Gastroesophageal sphincter (tissue), 4 donors: Measurements from ENCODE around the gene HELZ. TPM values are rescaled to one million over a fixed set of nuclear protein-coding genes. Genes with fewer than 3 reads are reported as not detected.
"Not testable (repeated sequence)": the region's sequence is repeated elsewhere in the genome, so short reads cannot be mapped to it uniquely, and the experiment has no call there.

ENCODE experiments used
- ATAC-seq: fragments of 150-250 bp; one replicate; pipeline ENCODE4 v1.9.1; 2016; ENCODE audit warnings: mild to moderate bottlenecking, moderate library complexity
- H3K27ac ChIP-seq, 4 donors: fragments of 200-600 bp; sonication (generic) in 3 of 4; 1 replicate in 3 of 4; 2 replicates in 1 of 4; pipeline ENCODE4 v1.5.1; 2016 to 2019
- H3K27me3 ChIP-seq: fragments of 200-600 bp; sonication (generic); one replicate; pipeline ENCODE4 v1.5.1; 2019
- H3K36me3 ChIP-seq, 2 donors: fragments of 200-600 bp; sonication (generic); one replicate each; pipeline ENCODE4 v1.5.1; 2019; ENCODE audit warnings: control low read depth in 1 of 2
- H3K4me1 ChIP-seq, 3 donors: fragments of 200-600 bp; sonication (generic); 1 replicate in 2 of 3; 2 replicates in 1 of 3; pipeline ENCODE4 v1.5.1; 2016 to 2019; ENCODE audit warnings: control low read depth in 2 of 3
- H3K4me3 ChIP-seq, 2 donors: fragments of 200-600 bp; sonication (generic); one replicate each; pipeline ENCODE4 v1.5.1; 2019; ENCODE audit warnings: mild to moderate bottlenecking in 1 of 2, moderate library complexity in 1 of 2
- H3K9me3 ChIP-seq, 3 donors: fragments of 200-600 bp; sonication (generic); one replicate each; pipeline ENCODE4 v1.5.1; 2017 to 2019; ENCODE audit warnings: control low read depth in 2 of 3
- CTCF ChIP-seq, 4 experiments: fragments of 200-600 bp in 2 of 4; fragments of 450-650 bp in 2 of 4; sonication (generic) in 1 of 4; IDR thresholded peaks; one replicate each; pipeline ENCODE4 v1.5.1; 2017 to 2019; ENCODE audit warnings: antibody characterized with exemption in 4 of 4, mild to moderate bottlenecking in 2 of 4, moderate library complexity in 2 of 4
- EP300 ChIP-seq: sonication (generic); formaldehyde crosslinking; IDR thresholded peaks from one replicate; pipeline ENCODE4 v1.6.1; 2017; ENCODE audit warnings: antibody characterized with exemption, mild to moderate bottlenecking
- POLR2A ChIP-seq, 2 donors: fragments of 450-650 bp; IDR thresholded peaks; one replicate each; pipeline ENCODE4 v1.6.1; 2017; ENCODE audit warnings: antibody characterized with exemption in 2 of 2, mild to moderate bottlenecking in 2 of 2, moderate library complexity in 1 of 2
- POLR2AphosphoS5 ChIP-seq: sonication (generic); formaldehyde crosslinking; IDR thresholded peaks from one replicate; pipeline ENCODE4 v1.6.1; 2017; ENCODE audit warnings: antibody characterized with exemption
- WGBS, 2 donors: methylation state at CpG; one replicate each; pipeline ENCODE4 v1.1.5; 2018; ENCODE audit warnings: low coverage in 1 of 2; 5-methylcytosine and 5-hydroxymethylcytosine counted together
- total RNA-seq, 4 donors: library from RNA; depleted of rRNA; stranded (reverse); fragments of >200 nt; gene quantifications; one replicate each; pipeline ENCODE4 v1.1.0, GENCODE V29; 2016

HELZ gene
- total RNA-seq, 4 donors from 2014 or later, result 43.7 to 70.2 (median 58.3) TPM

GRCh38 chr17:67290244-67290643 lies 45.2 kb upstream of the HELZ start:
- Histone ChIP-seq H3K4me3 (no peak overlapping the region), H3K36me3 (no peaks in the 10 kb centered on the region), H3K9me3 (no peaks in the 10 kb centered on the region), H3K27me3 (no peaks in the 10 kb centered on the region), H3K27ac (no peak overlapping the region), H3K4me1 (peaks cover 0 to 29% (median 13%) of the 10 kb centered on the region in 3 donors)
- TF ChIP-seq POLR2A (IDR thresholded peaks at IDR 0.05), result no peak
- 69 to 77% methylated on average over 3 of the region's 3 CpGs for WGBS, 2 donors
- no peak for ATAC-seq

- Histone ChIP-seq H3K36me3 (no peaks in the 10 kb centered on the region), H3K27ac (peak overlapping the region in 3 of 4 donors; percentile 14 to 47 (median 22)), H3K4me1 (peaks cover 0 to 29% (median 13%) of the 10 kb centered on the region in 3 donors), H3K9me3 (no peaks in the 10 kb centered on the region), H3K27me3 (no peaks in the 10 kb centered on the region), H3K4me3 (peak overlapping the region in 1 of 2 donors; percentile 5)
- no peak for TF ChIP-seq EP300
- no peak for TF ChIP-seq CTCF (IDR thresholded peaks at IDR 0.05)
- TF ChIP-seq POLR2AphosphoS5, result peak; percentile 28
- peak; percentile 75 for ATAC-seq
- 3 to 14% methylated on average over 1 to 13 of the region's 14 CpGs for WGBS, 2 donors
Measured at GRCh38 chr17:67289181-67289876, 44.3 kb upstream of the HELZ start.

- H3K36me3 ChIP-seq, H3K4me3 ChIP-seq, H3K27ac ChIP-seq, ATAC-seq, H3K27me3 ChIP-seq, H3K9me3 ChIP-seq: not testable (repeated sequence)
- WGBS, 2 donors, result 75 to 100% methylated on average over 2 to 3 of the region's 3 CpGs
- H3K4me1 ChIP-seq, result peaks cover 0 to 29% (median 13%) of the 10 kb centered on the region in 3 donors
Measured at GRCh38 chr17:67286826-67287225, 41.8 kb upstream of the HELZ start.

GRCh38 chr17:67285360-67285759 lies 40.4 kb upstream of the HELZ start:
- no peak overlapping the region for H3K4me3 ChIP-seq
- no peak for TF ChIP-seq POLR2AphosphoS5
- TF ChIP-seq CTCF (IDR thresholded peaks at IDR 0.05), result no peak
- TF ChIP-seq POLR2A (IDR thresholded peaks at IDR 0.05), result no peak
- no peak for TF ChIP-seq EP300
- no peaks in the 10 kb centered on the region for H3K27me3 ChIP-seq
- no peak for ATAC-seq
- no peaks in the 10 kb centered on the region for H3K36me3 ChIP-seq
- H3K4me1 ChIP-seq, result peaks cover 0 to 18% (median 13%) of the 10 kb centered on the region in 3 donors
- H3K27ac ChIP-seq, result no peak overlapping the region
- H3K9me3 ChIP-seq, result no peaks in the 10 kb centered on the region
- 56 to 100% methylated on average over 1 of the region's 1 CpG for WGBS, 2 donors

GRCh38 chr17:67283731-67284516 lies 38.9 kb upstream of the HELZ start:
- WGBS, 2 donors, result 48 to 80% methylated on average over 2 to 5 of the region's 5 CpGs
- Histone ChIP-seq H3K4me3 (no peak overlapping the region), H3K4me1 (peaks cover 0 to 4% (median under 1%) of the 10 kb centered on the region in 3 donors), H3K27ac (no peak overlapping the region), H3K9me3 (no peaks in the 10 kb centered on the region), H3K27me3 (no peaks in the 10 kb centered on the region), H3K36me3 (no peaks in the 10 kb centered on the region)
- no peak for ATAC-seq
- TF ChIP-seq POLR2A (IDR thresholded peaks at IDR 0.05) (no peak), POLR2AphosphoS5 (no peak), CTCF (IDR thresholded peaks at IDR 0.05) (no peak), EP300 (no peak)

GRCh38 chr17:67281743-67282142 lies 36.7 kb upstream of the HELZ start:
- Histone ChIP-seq H3K4me1 (no peaks in the 10 kb centered on the region), H3K27ac (no peak overlapping the region), H3K36me3 (no peaks in the 10 kb centered on the region), H3K27me3 (no peaks in the 10 kb centered on the region), H3K9me3 (no peaks in the 10 kb centered on the region), H3K4me3 (no peak overlapping the region)
- no peak for ATAC-seq
- no peak for TF ChIP-seq CTCF (IDR thresholded peaks at IDR 0.05)
- no peak for TF ChIP-seq EP300
- TF ChIP-seq POLR2AphosphoS5, result no peak
- no peak for TF ChIP-seq POLR2A (IDR thresholded peaks at IDR 0.05)
- WGBS, 2 donors, result 50 to 76% methylated on average over 3 to 8 of the region's 8 CpGs
